ENCODE measurements around the gene HEXIM2. TPM values are rescaled to one million over a fixed set of nuclear protein-coding genes. Genes with fewer than 3 reads are reported as not detected.
"Not testable (repeated sequence)": the region's sequence is repeated elsewhere in the genome, so short reads cannot be mapped to it uniquely, and the experiment has no call there.

Gene HEXIM2
- total RNA-seq, 4 donors from 2014 or later = 3.8 to 11.1 (median 8.6) TPM

GRCh38 chr17:45200701-45201100 lies 39.0 kb downstream of the HEXIM2 start:
- Histone ChIP-seq H3K36me3 (no peaks in the 10 kb centered on the region), H3K27ac (peak overlapping the region in 1 of 4 donors; percentile 59), H3K9me3 (no peaks in the 10 kb centered on the region), H3K27me3 (no peaks in the 10 kb centered on the region), H3K4me3 (no peak overlapping the region), H3K4me1 (peaks cover 0 to 16% (median 9%) of the 10 kb centered on the region in 3 donors)
- ATAC-seq = peak; percentile 50
- 57 to 62% methylated on average over 7 to 9 of the region's 9 CpGs for WGBS, 2 donors (ENCODE audit: low coverage in 1 of 2)
- TF ChIP-seq CTCF (IDR thresholded peaks at IDR 0.05) (no peak), EP300 (IDR thresholded peaks at IDR 0.05) (no peak), POLR2AphosphoS5 (IDR thresholded peaks at IDR 0.05) (no peak), POLR2A (IDR thresholded peaks at IDR 0.05) (no peak)

GRCh38 chr17:45201457-45201856 lies 39.8 kb downstream of the HEXIM2 start:
- Histone ChIP-seq H3K27ac (peak overlapping the region in 3 of 4 donors; percentile 49 to 76 (median 59)), H3K9me3 (no peaks in the 10 kb centered on the region), H3K36me3 (no peaks in the 10 kb centered on the region), H3K4me3 (no peak overlapping the region), H3K27me3 (no peaks in the 10 kb centered on the region), H3K4me1 (peaks cover 0 to 16% (median 9%) of the 10 kb centered on the region in 3 donors)
- no peak for ATAC-seq
- no peak for TF ChIP-seq POLR2AphosphoS5 (IDR thresholded peaks at IDR 0.05)
- no peak for TF ChIP-seq EP300 (IDR thresholded peaks at IDR 0.05)
- no peak for TF ChIP-seq CTCF (IDR thresholded peaks at IDR 0.05)
- no peak for TF ChIP-seq POLR2A (IDR thresholded peaks at IDR 0.05)
- no CpG with 5 or more reads among the region's 4 CpGs for WGBS, 2 donors (ENCODE audit: low coverage in 1 of 2)

GRCh38 chr17:45201880-45202279 lies 40.2 kb downstream of the HEXIM2 start:
- ATAC-seq = peak; percentile 71
- peak overlapping the region in 3 of 4 donors; percentile 49 to 76 (median 59) for H3K27ac ChIP-seq
- H3K4me3 ChIP-seq, H3K36me3 ChIP-seq, H3K27me3 ChIP-seq, H3K9me3 ChIP-seq: not testable (repeated sequence)
- 92 to 100% methylated on average over 1 to 2 of the region's 6 CpGs for WGBS, 2 donors (ENCODE audit: low coverage in 1 of 2)
- H3K4me1 ChIP-seq = peaks cover 0 to 16% (median 9%) of the 10 kb centered on the region in 3 donors

GRCh38 chr17:45218895-45219661 lies 57.4 kb downstream of the HEXIM2 start:
- Histone ChIP-seq H3K9me3 (no peaks in the 10 kb centered on the region), H3K36me3 (no peaks in the 10 kb centered on the region), H3K27ac (peak overlapping the region in 1 of 4 donors; percentile 44), H3K4me1 (peaks cover 0 to 39% (median 6%) of the 10 kb centered on the region in 3 donors), H3K4me3 (no peak overlapping the region), H3K27me3 (peaks cover 36% of the 10 kb centered on the region)
- TF ChIP-seq EP300 (IDR thresholded peaks at IDR 0.05) (no peak), CTCF (IDR thresholded peaks at IDR 0.05) (peak in 3 of 4 experiments; percentile 94 to 99 (median 99))
- peak; percentile 75 for ATAC-seq
- 2 to 10% methylated on average over 7 of the region's 12 CpGs for WGBS, 2 donors (ENCODE audit: low coverage in 1 of 2)

Small RNA genes within 50 kb of the gene (small RNA-seq; reads per million reads assigned to genes)
- gene MIR6784 = 0 to 0.64 (median 0.27) reads per million in 4 donors

Other genes with a start within 250 kb of the HEXIM2 start
- 1 to 10 TPM in 2 of 4 donors, under 1 TPM in 1, not detected in 1; 0.77 to 3.8 (median 1.1) TPM for gene GFAP, start 246.4 kb upstream of the HEXIM2 start, total RNA-seq
- gene KIF18B, start 214.1 kb upstream of the HEXIM2 start, total RNA-seq = under 1 TPM in 3 of 4 donors, not detected in 1; 0.08 to 0.35 (median 0.27) TPM
- 1 to 10 TPM; 4.1 to 7.1 (median 5.0) TPM for gene C1QL1, start 193.6 kb upstream of the HEXIM2 start, total RNA-seq
- gene DCAKD, start 110.2 kb upstream of the HEXIM2 start, total RNA-seq = 10 to 100 TPM; 50.3 to 68.2 (median 58.0) TPM
- 100 to 1,000 TPM in 1 of 4 donors, 10 to 100 TPM in 3; 63.5 to 129 (median 69.1) TPM for gene NMT1, start 100.6 kb upstream of the HEXIM2 start, total RNA-seq
- gene PLCD3, start 29.4 kb upstream of the HEXIM2 start, total RNA-seq = 100 to 1,000 TPM in 2 of 4 donors, 10 to 100 TPM in 2; 50.4 to 147 (median 81.8) TPM
- gene ACBD4, start 26.2 kb upstream of the HEXIM2 start, total RNA-seq = 10 to 100 TPM; 15.0 to 28.8 (median 23.5) TPM
- gene HEXIM1, start 13.4 kb upstream of the HEXIM2 start, total RNA-seq = 10 to 100 TPM; 48.3 to 56.3 (median 53.8) TPM
- gene FMNL1, start 60.0 kb downstream of the HEXIM2 start, total RNA-seq = 10 to 100 TPM; 12.0 to 21.9 (median 14.9) TPM
- not detected for gene SPATA32, start 100.2 kb downstream of the HEXIM2 start, total RNA-seq
- gene MAP3K14, start 155.1 kb downstream of the HEXIM2 start, total RNA-seq = 10 to 100 TPM in 3 of 4 donors, 1 to 10 TPM in 1; 8.5 to 17.5 (median 13.5) TPM

Data from gastroesophageal sphincter (tissue), 4 donors.